Tibial nerve (tissue), 4 donors: ENCODE measurements around the gene SPATA6L. TPM values are rescaled to one million over a fixed set of nuclear protein-coding genes. Genes with fewer than 3 reads are reported as not detected.
A peak's percentile ranks its signal among the peaks of the same experiment; 100 is the strongest.
"Not testable (repeated sequence)": the region's sequence is repeated elsewhere in the genome, so short reads cannot be mapped to it uniquely, and the experiment has no call there.

ENCODE experiments used
- DNase-seq, 2 donors: peaks; one replicate each; pipeline ENCODE4 v3.0.0-alpha.2; 2019; ENCODE audit warnings: low spot score in 2 of 2
- H3K27ac ChIP-seq, 4 donors: fragments of 200-600 bp; sonication (generic) in 3 of 4; one replicate each; pipeline ENCODE4 v1.5.1; 2017 to 2019; ENCODE audit warnings: mild to moderate bottlenecking in 1 of 4
- H3K27me3 ChIP-seq, 2 donors: fragments of 200-600 bp; sonication (generic) in 1 of 2; one replicate each; pipeline versions ENCODE4 v1.5.1 to v1.6.0; 2017 to 2019
- H3K36me3 ChIP-seq, 3 donors: fragments of 200-600 bp; sonication (generic); one replicate each; pipeline ENCODE4 v1.5.1; 2018 to 2019
- H3K4me1 ChIP-seq, 4 donors: fragments of 200-600 bp; sonication (generic) in 3 of 4; one replicate each; pipeline ENCODE4 v1.5.1; 2017 to 2019
- H3K4me3 ChIP-seq, 4 donors: fragments of 200-600 bp; sonication (generic) in 3 of 4; one replicate each; pipeline ENCODE4 v1.5.1; 2017 to 2019; ENCODE audit warnings: mild to moderate bottlenecking in 1 of 4, moderate library complexity in 1 of 4
- H3K9me3 ChIP-seq, 4 donors: fragments of 200-600 bp; sonication (generic) in 3 of 4; one replicate each; pipeline ENCODE4 v1.5.1; 2017 to 2019
- CTCF ChIP-seq, 5 experiments: fragments of 200-600 bp in 3 of 5; fragments of 450-650 bp in 2 of 5; sonication (generic) in 3 of 5; IDR thresholded peaks; one replicate each; pipeline ENCODE4 v1.5.1; 2016 to 2019; ENCODE audit warnings: antibody characterized with exemption in 5 of 5, mild to moderate bottlenecking in 3 of 5, moderate library complexity in 2 of 5
- EP300 ChIP-seq, 2 donors: sonication (generic); formaldehyde crosslinking; IDR thresholded peaks; one replicate each; pipeline ENCODE4 v1.6.1; 2017; ENCODE audit warnings: antibody characterized with exemption in 2 of 2, mild to moderate bottlenecking in 1 of 2
- POLR2A ChIP-seq, 2 donors: fragments of 450-650 bp; IDR thresholded peaks; one replicate each; pipeline ENCODE4 v1.6.1; 2017; ENCODE audit warnings: antibody characterized with exemption in 2 of 2, mild to moderate bottlenecking in 2 of 2, moderate library complexity in 2 of 2
- WGBS, 2 donors: methylation state at CpG; one replicate each; pipeline ENCODE4 v1.1.5; 2018; 5-methylcytosine and 5-hydroxymethylcytosine counted together
- total RNA-seq, 4 donors: library from RNA; depleted of rRNA; stranded (reverse); fragments of >200 nt; gene quantifications; one replicate each; pipeline ENCODE4 v1.1.0, GENCODE V29; 2016

The SPATA6L gene
- total RNA-seq, 4 donors from 2014 or later: 1.3 to 5.4 (median 3.8) TPM

DNA sequence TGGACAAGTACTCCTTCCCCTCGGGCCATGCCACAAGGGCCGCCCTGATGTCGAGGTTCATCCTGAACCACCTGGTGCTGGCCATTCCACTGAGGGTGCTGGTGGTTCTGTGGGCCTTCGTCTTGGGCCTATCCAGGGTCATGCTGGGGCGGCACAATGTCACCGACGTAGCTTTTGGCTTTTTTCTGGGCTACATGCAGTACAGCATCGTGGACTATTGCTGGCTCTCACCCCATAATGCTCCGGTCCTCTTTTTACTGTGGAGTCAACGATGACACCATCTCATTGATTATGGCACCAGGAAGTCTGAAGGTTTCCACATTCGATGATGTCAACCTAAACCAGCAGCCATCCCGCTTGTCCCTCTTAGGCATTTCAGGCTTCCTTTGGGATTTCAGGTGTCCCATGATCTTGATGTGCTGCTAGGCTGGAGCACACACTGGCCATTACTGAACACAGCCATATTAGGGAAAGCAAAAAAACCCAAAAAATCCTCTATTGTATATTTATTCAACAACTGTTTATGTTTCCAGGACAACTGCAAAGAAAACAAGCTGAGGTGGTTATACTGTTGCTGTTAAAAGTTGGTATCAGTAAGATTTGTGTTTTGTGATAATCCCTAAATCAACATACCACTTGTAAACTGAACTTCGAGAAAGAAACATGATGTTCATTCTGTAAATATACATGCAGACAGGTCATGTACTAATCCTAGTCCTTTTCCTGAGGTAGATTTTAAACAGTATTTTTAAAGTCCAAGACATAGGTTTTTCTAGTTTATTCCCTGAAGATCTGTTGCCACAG is 3.1 kb downstream of the SPATA6L start:
- Histone ChIP-seq H3K4me1 (peaks cover 0 to 48% (median 32%) of the 10 kb centered on the region in 4 donors), H3K27me3 (no peaks in the 10 kb centered on the region), H3K9me3 (no peaks in the 10 kb centered on the region), H3K36me3 (no peaks in the 10 kb centered on the region), H3K4me3 (peak overlapping the region; percentile 74 to 98 (median 88)), H3K27ac (peak overlapping the region in 3 of 4 donors; percentile 84 to 92 (median 87))
- no peak for TF ChIP-seq POLR2A (IDR thresholded peaks at IDR 0.05)
- TF ChIP-seq EP300 (IDR thresholded peaks at IDR 0.05): no peak
- no peak for TF ChIP-seq CTCF (IDR thresholded peaks at IDR 0.05)
- 69 to 73% methylated on average over 12 to 13 of the region's 13 CpGs for WGBS, 2 donors
- no peak for DNase-seq

- H3K27me3 ChIP-seq: no peaks in the 10 kb centered on the region
- peak within 1 kb of the TSS; percentile 46 to 92 (median 86) for H3K27ac ChIP-seq
- no peaks in the 10 kb centered on the region for H3K36me3 ChIP-seq
- peak; percentile 36 to 84 for TF ChIP-seq EP300 (IDR thresholded peaks at IDR 0.05)
- peak; percentile 43 for TF ChIP-seq POLR2A (IDR thresholded peaks at IDR 0.05)
- TF ChIP-seq CTCF (IDR thresholded peaks at IDR 0.05): peak; percentile 31 to 75 (median 60)
- H3K4me1 ChIP-seq: peaks cover 0 to 48% (median 32%) of the 10 kb centered on the region in 4 donors
- H3K4me3 ChIP-seq: peak within 1 kb of the TSS; percentile 74 to 98 (median 88)
- 2 to 5% methylated on average over 26 of the region's 70 CpGs for WGBS, 2 donors
- DNase-seq: peak; percentile 78 to 84
- no peaks in the 10 kb centered on the region for H3K9me3 ChIP-seq
These were observed 3.9 kb downstream of the SPATA6L start, which contains the start of gene PLPP6 for GRCh38 chr9:4662108-4662988. Gene PLPP6 (plus strand): TSS chr9:4662294. CDS start chr9:4662376, 82 bp downstream.

DNA sequence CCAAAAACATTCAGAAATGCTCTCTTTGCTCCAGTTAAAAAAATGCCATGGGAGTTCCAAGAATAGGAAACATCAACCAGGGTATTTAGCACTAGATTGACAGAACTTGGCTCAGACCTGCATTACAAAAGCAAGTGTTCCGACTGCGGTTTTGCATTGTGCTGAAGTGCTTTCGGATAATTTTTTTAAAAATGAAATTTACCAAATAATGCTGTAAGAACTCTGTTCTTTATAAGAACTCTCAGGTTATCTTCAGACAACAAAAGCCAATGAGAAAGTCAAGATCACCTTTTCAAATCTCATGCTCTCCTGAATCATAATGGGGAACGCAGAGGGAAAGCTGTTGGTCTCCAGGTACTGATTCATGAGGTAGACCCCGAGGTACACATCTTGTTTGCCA is 4.7 kb downstream of the SPATA6L start:
- TF ChIP-seq EP300 (IDR thresholded peaks at IDR 0.05) (no peak), CTCF (IDR thresholded peaks at IDR 0.05) (no peak), POLR2A (IDR thresholded peaks at IDR 0.05) (no peak)
- no peak for DNase-seq
- H3K4me1 ChIP-seq: peaks cover 0 to 44% (median 32%) of the 10 kb centered on the region in 4 donors

GRCh38 chr9:4661165-4661564 is 5.1 kb downstream of the SPATA6L start:
- TF ChIP-seq POLR2A (IDR thresholded peaks at IDR 0.05) (no peak), EP300 (IDR thresholded peaks at IDR 0.05) (no peak), CTCF (IDR thresholded peaks at IDR 0.05) (no peak)
- Histone ChIP-seq H3K27me3 (no peaks in the 10 kb centered on the region), H3K4me1 (peaks cover 0 to 42% (median 32%) of the 10 kb centered on the region in 4 donors), H3K4me3 (no peak overlapping the region), H3K27ac (peak overlapping the region in 1 of 4 donors; percentile 31), H3K9me3 (no peaks in the 10 kb centered on the region), H3K36me3 (no peaks in the 10 kb centered on the region)
- WGBS, 2 donors: 81 to 88% methylated on average over 1 of the region's 1 CpG
- no peak for DNase-seq

More for the DNA sequence above, 4.7 kb downstream of the SPATA6L start:
- Histone ChIP-seq H3K27me3 (no peaks in the 10 kb centered on the region), H3K9me3 (no peaks in the 10 kb centered on the region), H3K27ac (peak overlapping the region in 2 of 4 donors; percentile 31 to 87), H3K36me3 (no peaks in the 10 kb centered on the region), H3K4me3 (peak overlapping the region; percentile 74 to 98 (median 88))
- WGBS, 2 donors: 9 to 12% methylated on average over 5 of the region's 5 CpGs

DNA sequence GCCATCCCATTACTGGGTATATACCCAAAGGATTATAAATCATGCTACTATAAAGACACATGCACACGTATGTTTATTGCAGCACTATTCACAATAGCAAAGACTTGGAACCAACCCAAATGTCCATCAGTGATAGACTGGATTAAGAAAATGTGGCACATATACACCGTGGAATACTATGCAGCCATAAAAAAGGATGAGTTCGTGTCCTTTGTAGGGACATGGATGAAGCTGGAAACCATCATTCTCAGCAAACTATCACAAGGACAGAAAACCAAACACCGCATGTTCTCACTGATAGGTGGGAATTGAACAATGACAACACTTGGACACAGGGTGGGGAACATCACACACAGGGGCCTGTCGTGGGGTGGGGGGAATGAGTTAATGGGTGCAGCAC is 5.6 kb downstream of the SPATA6L start:
- H3K27me3 ChIP-seq, H3K4me3 ChIP-seq, H3K27ac ChIP-seq, H3K36me3 ChIP-seq, H3K9me3 ChIP-seq, DNase-seq: not testable (repeated sequence)
- 95 to 97% methylated on average over 5 of the region's 5 CpGs for WGBS, 2 donors
- peaks cover 0 to 38% (median 32%) of the 10 kb centered on the region in 4 donors for H3K4me1 ChIP-seq
